Caco-2 (cell line): ENCODE measurements around the gene RAE1. TPM values are rescaled to one million over a fixed set of nuclear protein-coding genes. Genes with fewer than 3 reads are reported as not detected.
A peak's percentile ranks its signal among the peaks of the same experiment; 100 is the strongest.

ENCODE experiments used
- BruUV-seq: library from RNA; stranded (reverse); fragments of 400-500 nt; replicated peaks from 2 replicates; lab custom pipeline; 2021; lab: Mats Ljungman, UMichigan
- CTCF ChIA-PET: fragments of 300-600 bp; sonication (Branson Sonifier 250); formaldehyde crosslinking; loops from one replicate; lab custom pipeline; 2022; ENCODE audit warnings: antibody characterized with exemption; lab: Charles Lee
- POLR2A ChIA-PET: fragments of 300-600 bp; sonication (Branson Sonifier 250); formaldehyde crosslinking; loops from one replicate; lab custom pipeline; 2022; ENCODE audit warnings: antibody characterized with exemption; lab: Charles Lee
- DNase-seq, 2 experiments: peaks; one replicate each; pipeline versions ENCODE4 v3.0.0 to v3.0.0-alpha.2; 2020 to 2022
- H3K27me3 ChIP-seq: replicated peaks from 2 replicates; pipeline ENCODE4 v1.6.0; 2011; ENCODE audit warnings: low read length; ENCODE audit not compliant: control insufficient read depth, insufficient read depth
- H3K36me3 ChIP-seq: 2 replicates; pipeline ENCODE4 v1.5.1; 2011; ENCODE audit warnings: low read length; ENCODE audit not compliant: control insufficient read depth, insufficient read depth
- H3K4me1 ChIP-seq: fragments of 250-450 bp; sonication (Bioruptor Pico); 2 replicates; pipeline ENCODE4 v1.5.1; 2020; ENCODE audit warnings: mild to moderate bottlenecking
- H3K4me3 ChIP-seq: 2 replicates; pipeline ENCODE4 v1.5.1; 2011; ENCODE audit warnings: low read depth, mild to moderate bottlenecking, control low read depth, low read length
- H3K9me3 ChIP-seq: fragments of 250-450 bp; sonication (Bioruptor Pico); 2 replicates; pipeline ENCODE4 v1.5.1; 2020; ENCODE audit warnings: mild to moderate bottlenecking, moderate library complexity
- H3K27ac Mint-ChIP-seq: one replicate; pipeline ENCODE4 v1.8.0; 2022; ENCODE audit warnings: mixed read lengths; ENCODE audit not compliant: unreplicated experiment
- H3K27me3 Mint-ChIP-seq: one replicate; pipeline ENCODE4 v1.8.0; 2022; ENCODE audit warnings: mixed read lengths; ENCODE audit not compliant: insufficient read depth, unreplicated experiment
- H3K36me3 Mint-ChIP-seq: one replicate; pipeline ENCODE4 v1.8.0; 2022; ENCODE audit warnings: mild to moderate bottlenecking, mixed read lengths; ENCODE audit not compliant: insufficient read depth, unreplicated experiment
- H3K4me1 Mint-ChIP-seq: one replicate; pipeline ENCODE4 v1.8.0; 2022; ENCODE audit warnings: low read depth, mixed read lengths; ENCODE audit not compliant: unreplicated experiment
- H3K4me3 Mint-ChIP-seq: one replicate; pipeline ENCODE4 v1.8.0; 2022; ENCODE audit warnings: mild to moderate bottlenecking, moderate library complexity, mixed read lengths; ENCODE audit not compliant: unreplicated experiment
- H3K9me3 Mint-ChIP-seq: one replicate; pipeline ENCODE4 v1.8.0; 2022; ENCODE audit warnings: mixed read lengths; ENCODE audit not compliant: unreplicated experiment
- intact Hi-C: fragments of 100-400 bp; cut with micrococcal nuclease; formaldehyde crosslinking; loops from one replicate; pipeline ENCODE4 v1.10.0; 2022; ENCODE audit not compliant: unreplicated experiment
- total RNA-seq: library from RNA; stranded (reverse); gene quantifications from 2 replicates; pipeline ENCODE4 v1.2.3, GENCODE V29; 2022
- TF ChIP-seq, protein P1 (sequence below), 2 experiments: fragments of 200-600 bp in 1 of 2; IDR thresholded peaks; 1 replicate in 1 of 2; 2 replicates in 1 of 2; pipeline versions ENCODE4 v1.5.1 to v1.8.0; 2011 to 2022; ENCODE audit warnings: antibody characterized with exemption in 1 of 2, control low read depth in 1 of 2, inconsistent platforms in 1 of 2, low read depth in 1 of 2, low read length in 1 of 2, mild to moderate bottlenecking in 1 of 2, moderate library complexity in 1 of 2; ENCODE audit not compliant: insufficient read depth in 1 of 2, severe bottlenecking in 1 of 2, unreplicated experiment in 1 of 2

RAE1 gene
- total RNA-seq, 1 experiment from 2014 or later: 133 TPM

DNA sequence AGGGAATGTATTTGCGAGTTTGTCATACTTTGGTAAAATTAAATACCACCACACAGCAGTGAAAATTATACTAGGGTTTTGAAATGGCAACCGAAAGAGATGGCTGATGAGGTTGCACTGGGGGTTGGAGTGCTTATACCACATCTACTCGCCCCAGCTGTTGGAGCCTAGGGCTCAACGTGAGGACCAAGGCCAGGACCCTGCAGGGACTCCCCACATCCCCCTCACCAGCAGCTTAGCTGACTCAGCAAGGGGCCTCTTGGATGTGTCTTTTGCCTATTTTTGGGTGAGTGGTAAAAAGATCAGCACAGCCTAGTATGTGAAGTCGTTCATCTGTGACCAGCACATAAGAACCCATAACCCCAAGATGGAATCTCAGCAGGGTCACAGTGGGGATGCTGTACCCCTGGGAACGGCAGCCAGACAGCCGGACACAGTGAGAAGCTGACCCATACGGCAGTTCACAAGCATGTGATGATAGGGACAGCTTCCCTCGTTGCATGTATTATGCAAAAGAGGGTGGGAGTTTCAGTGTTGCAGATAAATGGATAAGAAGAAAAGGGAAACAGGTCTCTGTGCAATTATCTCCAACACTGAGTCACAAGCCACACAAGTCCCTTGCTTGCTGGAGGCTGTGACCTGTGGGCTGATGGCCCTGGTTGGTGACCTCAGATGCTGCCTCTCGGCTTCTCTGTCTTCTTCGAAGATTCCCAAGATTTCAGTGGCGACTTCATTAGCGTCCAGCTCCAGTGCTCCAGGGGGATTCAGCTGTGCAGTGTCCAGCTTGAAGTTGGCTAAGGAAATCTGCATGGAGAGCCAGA lies 42.4 kb upstream of the RAE1 start:
- Mint-ChIP-seq H3K36me3 (no peaks in the 10 kb centered on the region), H3K9me3 (no peaks in the 10 kb centered on the region), H3K4me1 (peaks cover 38% of the 10 kb centered on the region), H3K27me3 (no peaks in the 10 kb centered on the region), H3K4me3 (peak overlapping the region; percentile 14), H3K27ac (peak overlapping the region; percentile 76)
- peaks cover 67% of the 10 kb centered on the region for H3K4me1 ChIP-seq
- BruUV-seq: no TSS peak
- H3K27me3 ChIP-seq: no peaks in the 10 kb centered on the region
- TF ChIP-seq, protein P1, sequence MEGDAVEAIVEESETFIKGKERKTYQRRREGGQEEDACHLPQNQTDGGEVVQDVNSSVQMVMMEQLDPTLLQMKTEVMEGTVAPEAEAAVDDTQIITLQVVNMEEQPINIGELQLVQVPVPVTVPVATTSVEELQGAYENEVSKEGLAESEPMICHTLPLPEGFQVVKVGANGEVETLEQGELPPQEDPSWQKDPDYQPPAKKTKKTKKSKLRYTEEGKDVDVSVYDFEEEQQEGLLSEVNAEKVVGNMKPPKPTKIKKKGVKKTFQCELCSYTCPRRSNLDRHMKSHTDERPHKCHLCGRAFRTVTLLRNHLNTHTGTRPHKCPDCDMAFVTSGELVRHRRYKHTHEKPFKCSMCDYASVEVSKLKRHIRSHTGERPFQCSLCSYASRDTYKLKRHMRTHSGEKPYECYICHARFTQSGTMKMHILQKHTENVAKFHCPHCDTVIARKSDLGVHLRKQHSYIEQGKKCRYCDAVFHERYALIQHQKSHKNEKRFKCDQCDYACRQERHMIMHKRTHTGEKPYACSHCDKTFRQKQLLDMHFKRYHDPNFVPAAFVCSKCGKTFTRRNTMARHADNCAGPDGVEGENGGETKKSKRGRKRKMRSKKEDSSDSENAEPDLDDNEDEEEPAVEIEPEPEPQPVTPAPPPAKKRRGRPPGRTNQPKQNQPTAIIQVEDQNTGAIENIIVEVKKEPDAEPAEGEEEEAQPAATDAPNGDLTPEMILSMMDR (IDR thresholded peaks at IDR 0.05; ENCODE audit: insufficient read depth in 1 of 2, low read depth in 1 of 2, low read length in 1 of 2, severe bottlenecking in 1 of 2, unreplicated experiment in 1 of 2): no peak
- POLR2A ChIA-PET: interaction anchor here (0.6 to 1.0 kb wide), 4 partner anchors 18 to 43 kb away, joined by 3 to 5 read pairs (median 4); no protein-coding TSS in a partner anchor
- peak; percentile 67 to 77 for DNase-seq
- no peaks in the 10 kb centered on the region for H3K36me3 ChIP-seq
- intact Hi-C loops: loop anchor here (1.0 kb wide), 1 partner anchor 18 kb away; no protein-coding TSS in a partner anchor
- H3K9me3 ChIP-seq: no peaks in the 10 kb centered on the region
- H3K4me3 ChIP-seq: no peak overlapping the region
- CTCF ChIA-PET: interaction anchor here (0.8 to 2.2 kb wide), 5 partner anchors 9 to 24 kb away, joined by 3 to 11 read pairs (median 6); no protein-coding TSS in a partner anchor

DNA sequence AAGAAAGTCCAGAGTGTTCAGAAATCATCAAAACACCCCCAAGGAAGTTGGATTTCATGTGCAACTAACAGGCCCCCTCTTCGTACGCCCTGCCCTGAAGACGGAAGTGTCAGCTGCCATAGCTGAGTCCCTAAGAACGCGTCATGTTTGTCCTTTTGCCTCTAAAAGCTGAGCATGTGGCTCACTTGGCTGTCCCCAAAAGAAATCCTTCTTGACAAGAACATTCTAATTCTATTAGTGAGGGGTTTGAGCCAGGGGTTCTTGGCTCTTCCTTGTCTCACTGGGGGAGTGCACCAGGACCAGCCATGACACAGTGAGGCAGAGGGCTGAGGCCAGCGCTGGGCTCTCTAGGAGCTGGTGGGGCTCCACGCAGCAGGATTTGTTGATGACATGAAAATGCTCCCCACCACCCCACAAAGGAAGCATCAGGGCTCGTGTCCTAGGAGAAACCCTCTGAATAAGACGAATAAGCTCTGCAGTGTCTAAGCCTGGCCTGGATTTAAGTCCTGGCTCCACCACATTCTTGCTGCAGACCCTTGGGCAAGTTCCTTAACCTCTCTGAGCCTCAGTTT lies 41.4 kb upstream of the RAE1 start:
- ChIA-PET POLR2A (interaction anchor here (0.9 kb wide), 1 partner anchor 17 kb away, joined by 4 read pairs; no protein-coding TSS in a partner anchor), CTCF (interaction anchor here (0.6 to 2.2 kb wide), 7 partner anchors 8 to 493 kb away, joined by 3 to 11 read pairs (median 3); partner anchors contain the start of gene SPO11)
- H3K9me3 ChIP-seq: no peaks in the 10 kb centered on the region
- peak in 1 of 2 experiments; percentile 37 for DNase-seq
- H3K27ac Mint-ChIP-seq: peak overlapping the region; percentile 76
- H3K27me3 ChIP-seq: no peaks in the 10 kb centered on the region
- no peaks in the 10 kb centered on the region for H3K27me3 Mint-ChIP-seq
- intact Hi-C loops: no loop called here
- no peak overlapping the region for H3K4me3 ChIP-seq
- H3K4me3 Mint-ChIP-seq: no peak overlapping the region
- no peaks in the 10 kb centered on the region for H3K36me3 Mint-ChIP-seq
- H3K4me1 ChIP-seq: peaks cover 66% of the 10 kb centered on the region
- H3K9me3 Mint-ChIP-seq: no peaks in the 10 kb centered on the region
- BruUV-seq: no TSS peak
- TF ChIP-seq, protein P1 (IDR thresholded peaks at IDR 0.05; ENCODE audit: insufficient read depth in 1 of 2, low read depth in 1 of 2, low read length in 1 of 2, severe bottlenecking in 1 of 2, unreplicated experiment in 1 of 2): no peak
- H3K36me3 ChIP-seq: no peaks in the 10 kb centered on the region
- H3K4me1 Mint-ChIP-seq: peaks cover 30% of the 10 kb centered on the region

DNA sequence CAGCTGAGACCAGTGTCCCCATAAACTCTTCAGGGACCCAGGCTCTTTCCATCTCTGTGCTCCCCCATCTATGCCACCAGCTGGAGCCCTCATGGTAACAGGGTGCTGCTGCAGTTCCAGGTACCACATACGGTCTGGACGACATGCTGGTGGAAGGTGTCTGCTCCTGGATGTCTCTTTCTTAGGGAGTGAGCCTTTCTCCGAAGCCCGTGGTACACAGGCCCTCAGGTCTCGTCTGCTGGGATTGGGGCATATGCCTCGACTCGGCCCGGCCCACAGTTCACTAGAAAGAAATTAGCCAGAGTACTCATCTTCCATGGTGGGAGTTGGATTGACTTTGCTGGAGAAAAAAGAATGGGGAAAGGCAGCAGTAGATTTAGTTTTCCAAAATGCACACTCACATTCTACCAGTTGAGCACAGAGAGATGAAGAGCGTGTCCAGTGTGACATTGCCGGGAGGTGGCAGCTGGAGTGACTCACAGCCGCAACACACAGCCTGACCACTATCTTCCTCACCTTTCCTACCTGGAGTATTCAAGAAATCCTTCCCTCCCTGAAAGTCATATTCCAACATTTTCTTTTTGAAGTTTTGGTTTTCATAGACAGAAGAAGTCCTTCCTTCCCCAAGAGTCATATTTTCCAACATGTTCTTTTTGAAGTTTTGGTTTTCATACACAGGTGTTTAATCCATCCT lies 40.1 kb upstream of the RAE1 start:
- Mint-ChIP-seq H3K36me3 (no peaks in the 10 kb centered on the region), H3K27me3 (no peaks in the 10 kb centered on the region), H3K4me3 (no peak overlapping the region), H3K9me3 (no peaks in the 10 kb centered on the region), H3K4me1 (peaks cover 23% of the 10 kb centered on the region), H3K27ac (no peak overlapping the region)
- DNase-seq: peak in 1 of 2 experiments; percentile 28
- TF ChIP-seq, protein P1 (IDR thresholded peaks at IDR 0.05; ENCODE audit: insufficient read depth in 1 of 2, low read depth in 1 of 2, low read length in 1 of 2, severe bottlenecking in 1 of 2, unreplicated experiment in 1 of 2): peak in 1 of 2 experiments; percentile 9
- peaks cover 53% of the 10 kb centered on the region for H3K4me1 ChIP-seq
- ChIA-PET CTCF (interaction anchor here (2.2 kb wide), 1 partner anchor 21 kb away, joined by 9 read pairs; no protein-coding TSS in a partner anchor), POLR2A (no interaction called here)
- no TSS peak for BruUV-seq
- intact Hi-C loops: no loop called here
- H3K36me3 ChIP-seq: no peaks in the 10 kb centered on the region
- H3K9me3 ChIP-seq: no peaks in the 10 kb centered on the region
- no peaks in the 10 kb centered on the region for H3K27me3 ChIP-seq
- H3K4me3 ChIP-seq: no peak overlapping the region
